Endometrium (tissue), 2 donors: ENCODE measurements around the gene SND1.

Experiments used
- FAIRE-seq: peaks from 2 replicates; lab custom pipeline; 2012; peaks lifted over from hg19 to GRCh38; lab: Jason Lieb, UNC
- donor health status: control.
- donor health status: control.

Gene SND1

GRCh38 chr7:127683776-127684681 is 32.0 kb downstream of the SND1 start:
- no peak for FAIRE-seq

GRCh38 chr7:127689194-127689772 is 37.3 kb downstream of the SND1 start:
- FAIRE-seq, result no peak

GRCh38 chr7:127690337-127690736 is 38.3 kb downstream of the SND1 start:
- FAIRE-seq, result no peak

- FAIRE-seq, result no peak
Measured at GRCh38 chr7:127690806-127691205, 38.8 kb downstream of the SND1 start.

GRCh38 chr7:127692200-127692599 is 40.2 kb downstream of the SND1 start:
- FAIRE-seq, result no peak

- FAIRE-seq, result no peak
Measured at GRCh38 chr7:127699853-127700252, 47.9 kb downstream of the SND1 start.

GRCh38 chr7:127702052-127702652 is 50.2 kb downstream of the SND1 start:
- FAIRE-seq, result no peak

GRCh38 chr7:127702938-127703337 is 50.9 kb downstream of the SND1 start:
- no peak for FAIRE-seq

- no peak for FAIRE-seq
Measured at GRCh38 chr7:127704211-127704610, 52.2 kb downstream of the SND1 start.

GRCh38 chr7:127705461-127705959 is 53.5 kb downstream of the SND1 start:
- no peak for FAIRE-seq

- no peak for FAIRE-seq
Measured at GRCh38 chr7:127706766-127707165, 54.8 kb downstream of the SND1 start.

- no peak for FAIRE-seq
Measured at GRCh38 chr7:127708201-127708600, 56.2 kb downstream of the SND1 start.

GRCh38 chr7:127708788-127709187 is 56.8 kb downstream of the SND1 start:
- FAIRE-seq, result peak; percentile 81

GRCh38 chr7:127710635-127711034 is 58.6 kb downstream of the SND1 start:
- FAIRE-seq, result no peak

GRCh38 chr7:127711872-127712271 is 59.9 kb downstream of the SND1 start:
- FAIRE-seq, result no peak

- FAIRE-seq, result no peak
Measured at GRCh38 chr7:127713006-127713405, 61.0 kb downstream of the SND1 start.

- FAIRE-seq, result no peak
Measured at GRCh38 chr7:127713758-127714157, 61.8 kb downstream of the SND1 start.

GRCh38 chr7:127715272-127715671 is 63.3 kb downstream of the SND1 start:
- no peak for FAIRE-seq

- FAIRE-seq, result no peak
Measured at GRCh38 chr7:127715901-127716300, 63.9 kb downstream of the SND1 start.

GRCh38 chr7:127717502-127718339 is 65.7 kb downstream of the SND1 start:
- FAIRE-seq, result no peak

- no peak for FAIRE-seq
Measured at GRCh38 chr7:127718340-127718679, 66.3 kb downstream of the SND1 start.

GRCh38 chr7:127726476-127726875 is 74.5 kb downstream of the SND1 start:
- no peak for FAIRE-seq
